KBM-7 (cell line): Measurements from ENCODE around the gene TREM1.

ENCODE experiments used
- DNase-seq: peaks from one replicate; pipeline ENCODE4 v3.0.0-alpha.2; 2015
- in situ Hi-C: fragments of 300-500 bp; cut with MboI; formaldehyde crosslinking; loops from 2 replicates; pipeline ENCODE4 v1.14.3; 2020; ENCODE audit warnings: low sequenced_read_pairs, low pct_unique_long_range_greater_than_20kb, mixed read lengths

Gene TREM1

GRCh38 chr6:41228616-41229015 lies 57.9 kb downstream of the TREM1 start:
- in situ Hi-C loops: no loop called here
- no peak for DNase-seq

GRCh38 chr6:41228096-41228495 lies 58.4 kb downstream of the TREM1 start, which contains the start of gene TREML4:
TREML4 (plus strand) TSS chr6:41228349; CDS start chr6:41228428, 79 bp downstream.
- in situ Hi-C loops: no loop called here
- no peak for DNase-seq

GRCh38 chr6:41226752-41227151 lies 59.7 kb downstream of the TREM1 start:
- no peak for DNase-seq
- in situ Hi-C loops: no loop called here

- DNase-seq: no peak
- in situ Hi-C loops: no loop called here
These were observed 61.7 kb downstream of the TREM1 start for GRCh38 chr6:41224800-41225199.
